ENCODE measurements around the gene IQCE.

DNA sequence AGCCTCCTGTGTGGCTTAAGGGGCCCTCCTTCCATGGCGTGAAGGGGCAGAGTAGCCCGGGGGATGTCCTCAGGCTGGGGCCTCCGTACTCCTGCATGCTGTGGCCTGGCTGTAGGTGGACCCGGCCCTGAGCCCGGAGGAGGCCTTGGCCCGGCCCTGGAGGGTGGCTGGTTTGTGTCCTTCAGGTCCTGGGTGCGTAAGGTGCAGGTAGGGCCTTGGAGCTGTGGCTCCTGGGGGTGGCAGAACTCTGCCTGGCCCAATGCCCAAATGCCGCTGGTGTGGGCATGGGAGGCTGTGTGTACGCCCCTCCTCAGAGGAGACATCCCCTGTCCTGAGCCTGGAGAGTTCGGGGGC, 102.3 kb downstream of the IQCE start:
- TF ChIP-seq, protein P1, sequence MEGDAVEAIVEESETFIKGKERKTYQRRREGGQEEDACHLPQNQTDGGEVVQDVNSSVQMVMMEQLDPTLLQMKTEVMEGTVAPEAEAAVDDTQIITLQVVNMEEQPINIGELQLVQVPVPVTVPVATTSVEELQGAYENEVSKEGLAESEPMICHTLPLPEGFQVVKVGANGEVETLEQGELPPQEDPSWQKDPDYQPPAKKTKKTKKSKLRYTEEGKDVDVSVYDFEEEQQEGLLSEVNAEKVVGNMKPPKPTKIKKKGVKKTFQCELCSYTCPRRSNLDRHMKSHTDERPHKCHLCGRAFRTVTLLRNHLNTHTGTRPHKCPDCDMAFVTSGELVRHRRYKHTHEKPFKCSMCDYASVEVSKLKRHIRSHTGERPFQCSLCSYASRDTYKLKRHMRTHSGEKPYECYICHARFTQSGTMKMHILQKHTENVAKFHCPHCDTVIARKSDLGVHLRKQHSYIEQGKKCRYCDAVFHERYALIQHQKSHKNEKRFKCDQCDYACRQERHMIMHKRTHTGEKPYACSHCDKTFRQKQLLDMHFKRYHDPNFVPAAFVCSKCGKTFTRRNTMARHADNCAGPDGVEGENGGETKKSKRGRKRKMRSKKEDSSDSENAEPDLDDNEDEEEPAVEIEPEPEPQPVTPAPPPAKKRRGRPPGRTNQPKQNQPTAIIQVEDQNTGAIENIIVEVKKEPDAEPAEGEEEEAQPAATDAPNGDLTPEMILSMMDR (IDR thresholded peaks at IDR 0.05) = no peak
- TF ChIP-seq EZH2 (IDR thresholded peaks at IDR 0.05; ENCODE audit: borderline replicate concordance, insufficient read depth, low read depth, low read length, poor library complexity, severe bottlenecking) = no peak
